ENCODE data around the gene CDC42BPG.

Gene CDC42BPG, protein sequence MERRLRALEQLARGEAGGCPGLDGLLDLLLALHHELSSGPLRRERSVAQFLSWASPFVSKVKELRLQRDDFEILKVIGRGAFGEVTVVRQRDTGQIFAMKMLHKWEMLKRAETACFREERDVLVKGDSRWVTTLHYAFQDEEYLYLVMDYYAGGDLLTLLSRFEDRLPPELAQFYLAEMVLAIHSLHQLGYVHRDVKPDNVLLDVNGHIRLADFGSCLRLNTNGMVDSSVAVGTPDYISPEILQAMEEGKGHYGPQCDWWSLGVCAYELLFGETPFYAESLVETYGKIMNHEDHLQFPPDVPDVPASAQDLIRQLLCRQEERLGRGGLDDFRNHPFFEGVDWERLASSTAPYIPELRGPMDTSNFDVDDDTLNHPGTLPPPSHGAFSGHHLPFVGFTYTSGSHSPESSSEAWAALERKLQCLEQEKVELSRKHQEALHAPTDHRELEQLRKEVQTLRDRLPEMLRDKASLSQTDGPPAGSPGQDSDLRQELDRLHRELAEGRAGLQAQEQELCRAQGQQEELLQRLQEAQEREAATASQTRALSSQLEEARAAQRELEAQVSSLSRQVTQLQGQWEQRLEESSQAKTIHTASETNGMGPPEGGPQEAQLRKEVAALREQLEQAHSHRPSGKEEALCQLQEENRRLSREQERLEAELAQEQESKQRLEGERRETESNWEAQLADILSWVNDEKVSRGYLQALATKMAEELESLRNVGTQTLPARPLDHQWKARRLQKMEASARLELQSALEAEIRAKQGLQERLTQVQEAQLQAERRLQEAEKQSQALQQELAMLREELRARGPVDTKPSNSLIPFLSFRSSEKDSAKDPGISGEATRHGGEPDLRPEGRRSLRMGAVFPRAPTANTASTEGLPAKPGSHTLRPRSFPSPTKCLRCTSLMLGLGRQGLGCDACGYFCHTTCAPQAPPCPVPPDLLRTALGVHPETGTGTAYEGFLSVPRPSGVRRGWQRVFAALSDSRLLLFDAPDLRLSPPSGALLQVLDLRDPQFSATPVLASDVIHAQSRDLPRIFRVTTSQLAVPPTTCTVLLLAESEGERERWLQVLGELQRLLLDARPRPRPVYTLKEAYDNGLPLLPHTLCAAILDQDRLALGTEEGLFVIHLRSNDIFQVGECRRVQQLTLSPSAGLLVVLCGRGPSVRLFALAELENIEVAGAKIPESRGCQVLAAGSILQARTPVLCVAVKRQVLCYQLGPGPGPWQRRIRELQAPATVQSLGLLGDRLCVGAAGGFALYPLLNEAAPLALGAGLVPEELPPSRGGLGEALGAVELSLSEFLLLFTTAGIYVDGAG (N-terminal part only)

DNA sequence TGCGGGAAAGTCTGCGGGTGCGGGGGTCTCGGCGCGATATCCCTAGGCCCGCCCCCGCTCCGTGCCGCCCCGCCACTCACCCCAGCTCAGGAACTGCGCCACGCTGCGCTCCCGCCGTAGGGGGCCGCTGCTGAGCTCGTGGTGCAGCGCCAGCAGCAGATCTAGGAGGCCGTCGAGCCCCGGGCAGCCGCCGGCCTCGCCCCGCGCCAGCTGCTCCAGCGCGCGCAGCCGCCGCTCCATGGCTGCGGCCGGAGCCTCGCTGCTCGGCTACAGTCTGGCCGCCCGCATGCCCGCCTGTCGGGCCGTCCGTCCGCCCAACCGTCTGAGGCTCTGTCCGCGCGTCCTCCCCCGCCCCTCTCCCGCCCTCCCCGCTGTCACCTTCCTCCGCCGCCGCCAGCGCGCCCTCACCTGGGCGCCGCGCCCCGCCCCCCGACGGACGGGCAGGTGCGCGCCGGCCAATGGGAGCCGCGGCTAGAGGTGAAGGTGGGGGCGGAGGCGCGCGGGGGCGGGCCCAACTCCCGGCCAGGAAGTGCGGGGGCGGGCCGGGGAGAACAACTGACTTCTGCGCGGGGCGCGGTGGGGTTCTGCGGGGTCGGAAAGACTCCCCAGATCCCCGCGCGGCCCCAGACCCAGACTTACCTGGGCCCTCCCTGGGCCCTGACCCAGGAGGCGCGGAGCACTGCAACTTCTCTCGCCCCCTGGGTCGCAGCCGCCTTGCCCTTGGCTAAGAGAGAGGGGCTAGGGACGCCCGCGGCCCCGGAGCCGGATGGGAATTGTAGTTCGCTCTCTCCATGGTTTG, at the start of gene CDC42BPG:
TSS of gene CDC42BPG (minus strand) at position 324 of the 799 bp plus-strand sequence. CDS start at position 240, 84 bp downstream.
- FAIRE-seq = no peak

DNA sequence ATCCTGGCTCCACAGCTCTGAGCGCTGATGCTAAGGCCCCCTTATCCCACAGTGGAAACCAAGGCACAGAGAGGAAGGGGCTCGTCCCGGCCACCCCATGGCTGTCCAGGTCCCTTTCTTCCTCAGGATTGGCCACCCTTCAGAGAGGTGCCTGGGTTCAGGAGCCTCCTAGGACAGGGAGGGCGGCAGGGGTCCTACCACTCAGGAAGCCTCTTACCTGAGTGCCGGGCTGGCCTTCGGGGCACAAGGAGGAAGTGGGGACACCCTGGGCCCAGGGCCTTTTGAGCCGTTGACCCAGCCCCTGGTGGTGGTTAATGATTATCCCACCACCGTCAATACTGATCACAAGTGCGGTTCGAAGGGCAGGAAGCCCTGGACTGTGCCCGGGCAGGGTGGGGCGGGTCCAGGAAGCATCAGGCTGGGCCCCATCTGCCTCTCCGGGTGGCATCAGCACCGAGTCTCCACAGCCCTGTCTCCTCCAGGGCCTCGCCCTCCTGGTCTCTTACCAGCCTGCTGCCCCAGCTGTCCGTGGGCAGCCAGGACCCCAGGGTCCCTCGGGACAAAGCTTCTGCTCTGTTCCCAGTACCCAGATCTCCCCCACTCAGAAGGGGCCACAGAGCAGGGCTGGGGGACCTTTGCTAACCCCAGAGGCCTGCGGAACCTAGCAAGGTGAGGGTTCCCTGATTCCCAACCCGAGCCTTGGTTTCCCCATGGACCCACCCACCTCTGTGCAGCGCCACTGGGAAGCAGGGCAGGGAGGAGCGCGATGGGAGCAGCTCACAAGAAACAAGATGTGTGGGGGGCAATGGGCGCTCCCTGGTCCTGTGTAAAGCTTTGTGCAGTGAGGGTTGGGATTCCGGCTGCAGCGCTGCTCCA, 49.0 kb upstream of the CDC42BPG start:
- no peak for FAIRE-seq

DNA sequence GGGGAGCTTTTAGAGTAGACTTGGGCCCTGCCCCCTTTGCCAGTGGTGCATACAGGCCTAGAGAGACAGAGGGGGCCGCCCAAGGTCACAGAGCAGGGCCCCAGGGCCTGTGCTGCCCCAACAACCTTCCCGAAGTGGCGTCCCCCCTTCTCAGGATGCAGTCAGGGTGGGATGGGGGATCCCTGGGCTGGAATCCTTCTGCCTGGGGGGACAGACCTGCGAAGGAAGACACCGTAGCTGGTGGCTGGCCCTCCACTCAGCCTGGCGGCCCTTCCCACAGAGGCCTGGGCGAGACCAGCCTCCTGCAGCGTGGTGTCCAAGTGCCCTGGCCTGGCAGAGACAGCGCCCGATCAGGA, 48.4 kb upstream of the CDC42BPG start:
- no peak for FAIRE-seq

DNA sequence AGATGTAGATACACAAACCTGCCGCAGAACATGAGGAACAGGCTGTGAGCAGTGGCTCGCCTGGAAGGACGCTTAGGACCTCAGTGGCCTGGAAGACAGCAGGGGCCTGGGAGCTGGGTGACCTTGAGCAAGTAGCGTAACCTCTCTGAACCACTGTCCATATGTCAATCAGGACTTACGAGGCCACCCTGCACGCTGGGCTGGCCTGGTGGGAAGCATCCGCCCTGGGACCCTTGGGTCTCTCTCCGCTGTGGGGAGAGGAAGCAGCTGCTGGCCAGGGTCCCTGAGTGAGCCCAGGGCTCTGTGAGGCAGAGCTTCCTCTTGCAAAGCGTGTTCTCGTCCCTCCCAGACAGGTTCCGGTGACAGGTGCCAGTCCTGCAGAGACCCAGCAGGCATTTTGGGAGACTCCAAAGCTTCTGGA, 48.0 kb upstream of the CDC42BPG start:
- no peak for FAIRE-seq

GRCh38 chr11:64891880-64892279, 47.4 kb upstream of the CDC42BPG start:
- FAIRE-seq = no peak

DNA sequence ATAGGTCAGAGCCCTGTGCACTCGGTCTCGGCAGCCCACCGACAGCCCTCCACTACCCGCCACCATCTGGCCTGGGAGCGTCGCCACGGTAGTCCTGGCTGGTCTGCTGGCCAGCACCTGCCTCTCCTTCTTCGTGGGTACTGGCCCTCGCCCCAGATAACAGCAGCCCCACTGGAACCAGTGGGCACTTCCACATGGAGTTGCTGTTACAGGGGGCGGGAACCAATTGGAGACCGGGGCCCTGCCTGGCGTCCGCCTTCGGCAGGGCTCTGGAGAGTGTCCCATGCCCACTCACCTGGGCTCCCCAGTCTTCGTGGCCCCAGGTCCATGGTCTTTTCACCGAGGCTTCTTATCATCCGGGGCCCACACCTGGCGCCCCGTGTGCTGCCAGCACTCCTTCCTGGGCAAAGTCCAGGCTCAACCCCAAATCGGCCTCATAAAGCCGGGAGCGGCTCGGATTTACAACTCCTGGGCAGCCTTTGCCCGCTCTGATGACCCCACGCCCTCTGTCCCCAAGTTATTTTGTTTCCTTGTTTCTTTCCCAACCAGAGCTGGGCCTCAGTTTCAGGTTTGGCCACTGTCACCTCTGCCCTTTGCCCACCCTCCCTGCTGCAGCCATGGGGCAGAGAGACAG, 46.9 kb upstream of the CDC42BPG start:
- no peak for FAIRE-seq

- no peak for FAIRE-seq
Observed at GRCh38 chr11:64890522-64890939, 46.1 kb upstream of the CDC42BPG start.

GRCh38 chr11:64888729-64889511, 44.5 kb upstream of the CDC42BPG start:
- no peak for FAIRE-seq

DNA sequence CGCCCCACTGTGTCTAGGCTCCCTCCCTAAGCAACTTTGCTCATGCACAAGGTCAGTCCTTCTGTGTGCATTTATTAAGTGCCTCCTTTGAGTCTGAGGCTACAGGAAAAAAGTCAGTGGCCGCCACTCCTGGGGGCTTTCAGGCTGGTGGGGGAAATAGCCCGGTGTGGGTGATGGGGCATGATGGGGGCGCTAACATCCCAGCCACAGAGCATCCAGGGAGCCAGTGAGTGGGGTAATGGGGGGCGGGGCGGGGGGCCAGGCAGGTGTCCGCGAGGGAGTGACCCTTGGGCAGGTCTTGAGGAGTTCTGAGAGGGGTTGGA, 43.9 kb upstream of the CDC42BPG start:
- no peak for FAIRE-seq

- FAIRE-seq = no peak
Observed at GRCh38 chr11:64887757-64888405, 43.4 kb upstream of the CDC42BPG start.

- no peak for FAIRE-seq
Observed at GRCh38 chr11:64887234-64887756, 42.8 kb upstream of the CDC42BPG start.

GRCh38 chr11:64885367-64886286, 41.2 kb upstream of the CDC42BPG start:
- FAIRE-seq = no peak

- FAIRE-seq = no peak
Observed at GRCh38 chr11:64884019-64884418, 39.6 kb upstream of the CDC42BPG start.

GRCh38 chr11:64883575-64883974, 39.1 kb upstream of the CDC42BPG start:
- no peak for FAIRE-seq

GRCh38 chr11:64882243-64882642, 37.8 kb upstream of the CDC42BPG start:
- no peak for FAIRE-seq

GRCh38 chr11:64881476-64881875, 37.0 kb upstream of the CDC42BPG start:
- no peak for FAIRE-seq

- FAIRE-seq = no peak
Observed at GRCh38 chr11:64880240-64881001, 36.0 kb upstream of the CDC42BPG start.

All from G401.6 (cell line).